WI38 (cell line): Measurements from ENCODE around the gene REV3L.

Source experiments
- H3K4me3 ChIP-seq: 2 replicates; pipeline ENCODE4 v1.5.1; 2011; ENCODE audit warnings: low read depth, mild to moderate bottlenecking, control low read depth, low read length
- TF ChIP-seq, protein P1 (sequence below): IDR thresholded peaks from 2 replicates; pipeline ENCODE4 v1.5.1; 2012; ENCODE audit warnings: low read depth, mild to moderate bottlenecking, control low read depth, low read length

The REV3L gene

DNA sequence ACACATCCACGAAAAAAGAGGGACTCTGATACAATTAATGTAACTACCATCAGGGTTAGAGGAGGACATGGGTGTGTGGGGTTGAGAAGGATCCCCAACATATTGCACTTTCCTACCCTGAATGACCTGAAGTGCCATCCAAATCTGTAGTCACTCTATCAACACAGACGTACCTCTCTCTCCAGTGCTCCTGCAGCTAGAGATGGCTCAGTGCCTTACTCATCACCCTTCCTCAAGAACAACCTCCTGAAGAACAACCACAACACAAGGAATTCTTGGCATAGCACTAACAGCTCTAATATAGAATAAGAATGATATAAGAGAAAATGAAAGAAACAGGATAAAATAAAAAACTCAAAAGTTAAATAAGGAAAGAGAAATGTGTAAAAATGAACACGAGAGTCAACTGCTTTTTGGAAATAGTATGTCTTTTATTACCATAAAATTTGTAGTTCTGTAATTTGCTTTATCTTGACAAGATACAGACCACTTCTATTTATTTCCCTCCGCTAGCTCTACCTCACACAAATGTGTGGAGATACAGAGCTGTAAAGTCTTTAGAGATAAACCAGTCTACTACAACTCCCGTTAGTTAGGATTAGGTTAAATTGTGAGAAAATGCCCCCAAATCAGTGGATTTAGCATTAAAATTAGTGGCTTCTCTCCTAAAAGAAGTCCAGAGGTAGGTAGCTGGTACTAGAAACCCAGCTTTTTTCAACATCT, 63.9 kb downstream of the REV3L start:
- H3K4me3 ChIP-seq, result no peak overlapping the region
- TF ChIP-seq, protein P1, sequence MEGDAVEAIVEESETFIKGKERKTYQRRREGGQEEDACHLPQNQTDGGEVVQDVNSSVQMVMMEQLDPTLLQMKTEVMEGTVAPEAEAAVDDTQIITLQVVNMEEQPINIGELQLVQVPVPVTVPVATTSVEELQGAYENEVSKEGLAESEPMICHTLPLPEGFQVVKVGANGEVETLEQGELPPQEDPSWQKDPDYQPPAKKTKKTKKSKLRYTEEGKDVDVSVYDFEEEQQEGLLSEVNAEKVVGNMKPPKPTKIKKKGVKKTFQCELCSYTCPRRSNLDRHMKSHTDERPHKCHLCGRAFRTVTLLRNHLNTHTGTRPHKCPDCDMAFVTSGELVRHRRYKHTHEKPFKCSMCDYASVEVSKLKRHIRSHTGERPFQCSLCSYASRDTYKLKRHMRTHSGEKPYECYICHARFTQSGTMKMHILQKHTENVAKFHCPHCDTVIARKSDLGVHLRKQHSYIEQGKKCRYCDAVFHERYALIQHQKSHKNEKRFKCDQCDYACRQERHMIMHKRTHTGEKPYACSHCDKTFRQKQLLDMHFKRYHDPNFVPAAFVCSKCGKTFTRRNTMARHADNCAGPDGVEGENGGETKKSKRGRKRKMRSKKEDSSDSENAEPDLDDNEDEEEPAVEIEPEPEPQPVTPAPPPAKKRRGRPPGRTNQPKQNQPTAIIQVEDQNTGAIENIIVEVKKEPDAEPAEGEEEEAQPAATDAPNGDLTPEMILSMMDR, result no peak

DNA sequence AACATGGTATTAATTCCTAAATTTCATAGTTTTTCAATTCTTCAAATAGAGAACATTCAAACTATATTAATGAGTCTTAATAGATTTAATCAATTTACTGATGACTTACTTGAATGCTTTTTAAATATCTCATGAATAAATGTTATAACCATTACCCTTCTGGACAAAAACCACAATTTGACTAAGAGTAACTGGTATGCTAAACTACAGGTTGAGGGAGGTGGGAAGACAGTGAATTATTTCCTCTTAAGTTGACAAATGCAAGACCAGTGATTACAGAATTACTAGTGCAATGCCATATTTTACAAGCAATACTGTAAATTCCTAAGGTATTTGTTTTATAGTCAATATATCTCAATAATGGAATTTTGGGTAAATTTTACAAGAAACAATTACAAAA, 65.1 kb downstream of the REV3L start:
- TF ChIP-seq, protein P1, result no peak

DNA sequence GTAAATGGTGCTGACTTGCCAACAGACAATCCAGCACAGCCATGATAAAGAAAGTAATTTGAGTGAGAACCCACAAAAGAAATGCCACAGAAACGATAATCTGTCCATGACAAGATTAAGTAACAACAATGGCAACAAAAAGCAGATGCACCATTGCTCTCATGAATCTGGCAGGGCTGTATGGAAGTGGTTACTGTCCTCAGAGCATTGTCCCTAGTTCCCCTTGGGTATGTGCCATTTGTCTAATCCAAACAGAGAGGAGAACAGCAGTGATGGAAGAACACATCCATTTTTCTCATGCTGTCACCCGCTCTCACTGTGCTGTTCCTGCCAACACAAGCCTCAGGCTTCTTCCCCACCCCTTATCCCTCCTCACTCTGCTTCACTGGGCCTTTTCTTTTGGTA, 65.8 kb downstream of the REV3L start:
- TF ChIP-seq, protein P1, result no peak
- no peak overlapping the region for H3K4me3 ChIP-seq

More for the DNA sequence above, 65.1 kb downstream of the REV3L start:
- H3K4me3 ChIP-seq, result no peak overlapping the region

DNA sequence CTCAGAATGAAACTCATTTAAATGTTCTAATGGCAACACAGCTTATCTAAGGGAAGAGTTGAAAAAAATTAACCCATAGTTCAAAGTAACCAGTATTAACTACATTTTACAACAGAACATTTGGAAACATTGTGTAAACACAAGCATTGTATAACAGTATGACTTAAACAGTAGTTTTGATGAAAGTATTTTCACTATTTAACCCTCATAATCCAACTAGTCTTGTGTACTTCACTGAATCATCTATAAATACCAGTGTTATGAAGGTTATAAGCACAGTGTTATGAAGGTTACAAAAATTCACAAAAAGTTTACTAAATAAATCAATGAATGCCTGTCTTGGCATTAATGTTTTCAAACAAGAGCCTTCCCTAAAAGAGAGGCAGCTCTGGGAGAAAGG, 66.5 kb downstream of the REV3L start:
- H3K4me3 ChIP-seq, result no peak overlapping the region
- TF ChIP-seq, protein P1, result no peak

DNA sequence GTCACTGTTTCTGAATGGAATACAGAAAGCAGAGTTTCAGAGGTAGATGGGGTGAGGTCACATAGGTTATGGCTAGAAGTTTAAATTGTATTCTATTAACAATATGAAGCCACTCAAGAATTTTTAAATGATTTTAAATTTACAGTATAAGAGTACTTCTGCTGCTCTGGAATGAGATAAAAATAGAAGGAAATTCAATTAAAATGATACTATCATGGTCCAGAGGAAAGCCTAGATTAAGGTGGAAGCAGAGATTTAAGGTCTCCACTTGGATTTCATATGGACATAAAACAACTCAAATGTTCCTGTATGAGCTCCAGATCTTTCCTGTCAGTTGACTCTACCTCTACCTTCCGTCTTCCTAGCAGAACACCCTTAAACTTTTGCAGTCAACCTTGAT, 68.6 kb downstream of the REV3L start:
- no peak overlapping the region for H3K4me3 ChIP-seq
- TF ChIP-seq, protein P1, result no peak

DNA sequence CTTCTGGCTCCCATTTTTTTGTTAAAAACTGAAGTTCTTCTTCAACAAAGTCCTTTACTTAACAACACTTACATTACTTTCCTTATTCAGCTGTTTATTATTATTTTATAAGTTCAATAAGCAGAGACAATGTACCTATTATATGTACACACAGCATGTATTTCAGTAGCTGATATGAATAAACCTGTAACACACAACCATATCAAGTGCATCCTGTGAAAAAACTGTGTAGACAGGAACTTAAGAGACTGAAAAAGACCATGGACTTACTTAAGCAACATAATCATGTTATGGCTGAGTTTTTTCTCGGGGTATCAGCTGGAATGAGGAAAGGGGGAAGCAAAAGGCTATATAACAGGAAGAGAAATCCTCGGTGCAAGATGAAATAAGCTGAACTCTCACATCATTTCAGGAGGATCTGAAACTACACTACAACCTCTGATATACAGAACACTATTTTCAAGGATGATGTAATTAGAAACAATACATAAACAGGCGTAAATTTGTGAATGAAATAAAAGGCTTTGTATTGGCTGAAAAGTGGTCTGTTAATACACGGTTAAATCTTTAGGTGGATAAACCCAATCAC, 70.9 kb downstream of the REV3L start:
- H3K4me3 ChIP-seq, result no peak overlapping the region
- TF ChIP-seq, protein P1, result no peak

DNA sequence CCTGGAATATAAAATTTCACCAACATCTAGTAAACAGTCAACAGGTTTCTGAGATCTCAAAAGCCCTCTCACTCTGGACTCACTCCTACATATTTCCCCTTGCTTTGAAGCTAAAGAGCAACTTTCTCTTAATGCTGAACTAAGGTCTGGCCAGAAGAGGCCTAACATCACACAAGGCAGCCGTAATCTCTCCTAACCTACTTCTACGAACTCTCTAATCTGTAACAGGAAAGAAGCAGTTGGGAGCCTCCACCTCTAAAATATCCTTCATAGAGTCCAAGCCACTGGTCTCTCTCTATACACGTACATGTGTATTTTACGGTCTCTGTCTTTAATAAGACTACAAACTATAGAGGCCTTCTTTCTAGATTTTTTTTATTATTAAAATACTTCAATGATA, 72.0 kb downstream of the REV3L start:
- TF ChIP-seq, protein P1, result no peak
- H3K4me3 ChIP-seq, result no peak overlapping the region
